ENCODE results near the gene NQO2. TPM values are rescaled to one million over a fixed set of nuclear protein-coding genes. Genes with fewer than 3 reads are reported as not detected.

Gene NQO2
- total and polyA plus RNA-seq, 10 of the 15 experiments (the other 5 are each of a cell fraction or from before 2014, with no cell fraction given), result 0.55 to 2.6 (median 0.80) TPM

DNA sequence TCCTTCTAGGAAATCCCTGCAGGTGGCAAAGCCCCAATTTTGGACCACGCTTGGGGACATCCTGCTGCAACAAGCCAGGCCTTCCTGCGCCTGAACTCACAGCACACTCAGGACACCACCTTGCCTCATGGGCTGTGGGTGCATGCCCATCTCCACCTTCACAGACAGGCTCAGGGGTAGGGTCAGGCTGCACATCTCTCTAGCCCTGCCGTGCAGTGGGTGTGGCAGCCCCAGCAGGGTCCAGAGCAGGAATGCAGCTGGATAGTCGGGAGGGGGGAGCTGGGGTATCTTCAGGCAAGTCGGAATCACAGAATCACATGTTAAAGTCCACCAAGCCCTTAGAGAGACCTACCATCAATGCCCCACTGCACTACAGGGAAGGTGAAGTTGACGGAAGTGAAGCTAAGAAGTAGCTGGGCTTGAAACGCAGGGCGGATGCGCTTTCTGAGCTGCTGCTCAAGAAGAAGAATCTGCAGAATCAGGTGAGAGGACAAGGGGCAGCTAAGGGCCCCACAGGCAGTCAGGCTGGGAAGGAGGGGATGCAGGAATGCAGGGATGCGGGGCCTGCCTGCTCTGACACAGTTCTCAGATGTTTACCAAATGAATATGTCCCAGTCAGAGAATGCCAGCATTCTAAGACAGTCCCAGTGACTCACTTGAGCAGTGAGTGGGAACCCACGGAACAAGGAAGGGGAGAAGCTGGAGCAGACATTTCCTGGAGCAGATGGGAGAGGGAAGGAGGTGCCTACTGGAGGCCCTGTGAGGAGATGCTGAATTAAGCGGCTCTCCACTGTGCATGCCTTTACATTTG is 39.6 kb upstream of the NQO2 start:
- RAD21 ChIA-PET (ENCODE audit: unreplicated experiment), result no interaction called here
- BruUV-seq (replicated peaks), result no TSS peak
- Histone ChIP-seq H3K27me3 (replicated peaks in 1 of 2; ENCODE audit: control insufficient read depth in 2 of 2, insufficient read depth in 2 of 2, low read length in 1 of 2) (peaks cover 2 to 4% of the 10 kb centered on the region in 2 experiments), H3K9me3 (replicated peaks; ENCODE audit: control insufficient read depth, insufficient read depth, low read length) (no peaks in the 10 kb centered on the region), H4K20me1 (ENCODE audit: control insufficient read depth, insufficient read depth) (no peaks in the 10 kb centered on the region), H3K4me3 (no peak overlapping the region), H3K4me2 (ENCODE audit: control insufficient read depth, insufficient read depth) (no peak overlapping the region), H2AFZ (ENCODE audit: control insufficient read depth, low read depth, low read length) (no peak overlapping the region), H3K36me3 (ENCODE audit: control insufficient read depth in 2 of 2, insufficient read depth in 2 of 2, low read length in 1 of 2) (no peaks in the 10 kb centered on the region), H3K9ac (ENCODE audit: control insufficient read depth, insufficient read depth, low read length) (no peak overlapping the region), H3K27ac (ENCODE audit: control insufficient read depth, insufficient read depth) (no peak overlapping the region), H3K79me2 (ENCODE audit: control insufficient read depth, insufficient read depth, low read length) (no peaks in the 10 kb centered on the region), H3K4me1 (ENCODE audit: control insufficient read depth, insufficient read depth, low read length) (no peaks in the 10 kb centered on the region)
- DNase-seq (ENCODE audit: low read depth, low spot score), result no peak
- CTCF ChIA-PET, result no interaction called here
- SMC1A ChIA-PET (ENCODE audit: uncharacterized antibody, unreplicated experiment), result interaction anchor here (1.0 kb wide), 1 partner anchor 29 kb away, joined by 3 read pairs; no protein-coding TSS in a partner anchor
- no peak for FAIRE-seq
- intact Hi-C loops (cut with micrococcal nuclease; ENCODE audit: unreplicated experiment), result no loop called here
- ATAC-seq, result no peak
- no peak for TF ChIP-seq FOXM1 (IDR thresholded peaks at IDR 0.05; ENCODE audit: low read depth, low read length)
- no peak for TF ChIP-seq KAT2A (conservative IDR thresholded peaks at IDR 0.05; ENCODE audit: control insufficient read depth, low read depth, low read length)
- POLR2A ChIA-PET, result no interaction called here
- in situ Hi-C loops (cut with MboI), result no loop called here
- WGBS (ENCODE audit: insufficient coverage, insufficient replicate concordance, low lambda C conversion rate, missing lambda C conversion rate), result 60% methylated on average over 12 of the region's 12 CpGs

DNA sequence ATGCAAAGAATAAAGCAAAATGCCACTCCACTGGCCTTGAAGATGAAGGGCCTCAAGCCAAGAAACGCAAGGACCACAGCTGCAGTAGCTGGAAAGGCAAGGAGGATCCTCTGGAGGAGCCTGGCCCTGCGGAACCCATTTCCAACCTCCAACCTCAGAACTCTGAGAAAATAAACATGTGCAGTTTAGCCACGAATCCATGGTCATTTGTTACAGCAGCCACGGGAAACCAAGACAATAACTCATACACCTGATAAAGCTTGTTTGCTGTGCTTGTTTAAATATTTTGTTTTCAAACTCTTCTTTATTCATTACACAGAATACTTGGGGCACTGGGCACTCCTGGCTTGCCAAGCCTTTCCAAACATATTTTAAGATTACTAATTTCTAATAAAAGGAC is 38.8 kb upstream of the NQO2 start:
- SMC1A ChIA-PET (ENCODE audit: uncharacterized antibody, unreplicated experiment), result no interaction called here
- H2AFZ ChIP-seq (ENCODE audit: control insufficient read depth, low read depth, low read length), result no peak overlapping the region
- 37% methylated on average over 4 of the region's 4 CpGs for WGBS (ENCODE audit: insufficient coverage, insufficient replicate concordance, low lambda C conversion rate, missing lambda C conversion rate)
- no peak for TF ChIP-seq TARDBP (IDR thresholded peaks at IDR 0.05; ENCODE audit: borderline replicate concordance)
- no peak for TF ChIP-seq PAX5 (IDR thresholded peaks at IDR 0.05; ENCODE audit: borderline replicate concordance, low read depth, low read length)
- TF ChIP-seq, protein P1, sequence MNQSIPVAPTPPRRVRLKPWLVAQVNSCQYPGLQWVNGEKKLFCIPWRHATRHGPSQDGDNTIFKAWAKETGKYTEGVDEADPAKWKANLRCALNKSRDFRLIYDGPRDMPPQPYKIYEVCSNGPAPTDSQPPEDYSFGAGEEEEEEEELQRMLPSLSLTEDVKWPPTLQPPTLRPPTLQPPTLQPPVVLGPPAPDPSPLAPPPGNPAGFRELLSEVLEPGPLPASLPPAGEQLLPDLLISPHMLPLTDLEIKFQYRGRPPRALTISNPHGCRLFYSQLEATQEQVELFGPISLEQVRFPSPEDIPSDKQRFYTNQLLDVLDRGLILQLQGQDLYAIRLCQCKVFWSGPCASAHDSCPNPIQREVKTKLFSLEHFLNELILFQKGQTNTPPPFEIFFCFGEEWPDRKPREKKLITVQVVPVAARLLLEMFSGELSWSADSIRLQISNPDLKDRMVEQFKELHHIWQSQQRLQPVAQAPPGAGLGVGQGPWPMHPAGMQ (IDR thresholded peaks at IDR 0.05; ENCODE audit: borderline replicate concordance), result no peak
- TF ChIP-seq, protein P2, sequence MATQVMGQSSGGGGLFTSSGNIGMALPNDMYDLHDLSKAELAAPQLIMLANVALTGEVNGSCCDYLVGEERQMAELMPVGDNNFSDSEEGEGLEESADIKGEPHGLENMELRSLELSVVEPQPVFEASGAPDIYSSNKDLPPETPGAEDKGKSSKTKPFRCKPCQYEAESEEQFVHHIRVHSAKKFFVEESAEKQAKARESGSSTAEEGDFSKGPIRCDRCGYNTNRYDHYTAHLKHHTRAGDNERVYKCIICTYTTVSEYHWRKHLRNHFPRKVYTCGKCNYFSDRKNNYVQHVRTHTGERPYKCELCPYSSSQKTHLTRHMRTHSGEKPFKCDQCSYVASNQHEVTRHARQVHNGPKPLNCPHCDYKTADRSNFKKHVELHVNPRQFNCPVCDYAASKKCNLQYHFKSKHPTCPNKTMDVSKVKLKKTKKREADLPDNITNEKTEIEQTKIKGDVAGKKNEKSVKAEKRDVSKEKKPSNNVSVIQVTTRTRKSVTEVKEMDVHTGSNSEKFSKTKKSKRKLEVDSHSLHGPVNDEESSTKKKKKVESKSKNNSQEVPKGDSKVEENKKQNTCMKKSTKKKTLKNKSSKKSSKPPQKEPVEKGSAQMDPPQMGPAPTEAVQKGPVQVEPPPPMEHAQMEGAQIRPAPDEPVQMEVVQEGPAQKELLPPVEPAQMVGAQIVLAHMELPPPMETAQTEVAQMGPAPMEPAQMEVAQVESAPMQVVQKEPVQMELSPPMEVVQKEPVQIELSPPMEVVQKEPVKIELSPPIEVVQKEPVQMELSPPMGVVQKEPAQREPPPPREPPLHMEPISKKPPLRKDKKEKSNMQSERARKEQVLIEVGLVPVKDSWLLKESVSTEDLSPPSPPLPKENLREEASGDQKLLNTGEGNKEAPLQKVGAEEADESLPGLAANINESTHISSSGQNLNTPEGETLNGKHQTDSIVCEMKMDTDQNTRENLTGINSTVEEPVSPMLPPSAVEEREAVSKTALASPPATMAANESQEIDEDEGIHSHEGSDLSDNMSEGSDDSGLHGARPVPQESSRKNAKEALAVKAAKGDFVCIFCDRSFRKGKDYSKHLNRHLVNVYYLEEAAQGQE (IDR thresholded peaks at IDR 0.05; ENCODE audit: low read depth, low read length), result no peak
- TF ChIP-seq, protein P3, sequence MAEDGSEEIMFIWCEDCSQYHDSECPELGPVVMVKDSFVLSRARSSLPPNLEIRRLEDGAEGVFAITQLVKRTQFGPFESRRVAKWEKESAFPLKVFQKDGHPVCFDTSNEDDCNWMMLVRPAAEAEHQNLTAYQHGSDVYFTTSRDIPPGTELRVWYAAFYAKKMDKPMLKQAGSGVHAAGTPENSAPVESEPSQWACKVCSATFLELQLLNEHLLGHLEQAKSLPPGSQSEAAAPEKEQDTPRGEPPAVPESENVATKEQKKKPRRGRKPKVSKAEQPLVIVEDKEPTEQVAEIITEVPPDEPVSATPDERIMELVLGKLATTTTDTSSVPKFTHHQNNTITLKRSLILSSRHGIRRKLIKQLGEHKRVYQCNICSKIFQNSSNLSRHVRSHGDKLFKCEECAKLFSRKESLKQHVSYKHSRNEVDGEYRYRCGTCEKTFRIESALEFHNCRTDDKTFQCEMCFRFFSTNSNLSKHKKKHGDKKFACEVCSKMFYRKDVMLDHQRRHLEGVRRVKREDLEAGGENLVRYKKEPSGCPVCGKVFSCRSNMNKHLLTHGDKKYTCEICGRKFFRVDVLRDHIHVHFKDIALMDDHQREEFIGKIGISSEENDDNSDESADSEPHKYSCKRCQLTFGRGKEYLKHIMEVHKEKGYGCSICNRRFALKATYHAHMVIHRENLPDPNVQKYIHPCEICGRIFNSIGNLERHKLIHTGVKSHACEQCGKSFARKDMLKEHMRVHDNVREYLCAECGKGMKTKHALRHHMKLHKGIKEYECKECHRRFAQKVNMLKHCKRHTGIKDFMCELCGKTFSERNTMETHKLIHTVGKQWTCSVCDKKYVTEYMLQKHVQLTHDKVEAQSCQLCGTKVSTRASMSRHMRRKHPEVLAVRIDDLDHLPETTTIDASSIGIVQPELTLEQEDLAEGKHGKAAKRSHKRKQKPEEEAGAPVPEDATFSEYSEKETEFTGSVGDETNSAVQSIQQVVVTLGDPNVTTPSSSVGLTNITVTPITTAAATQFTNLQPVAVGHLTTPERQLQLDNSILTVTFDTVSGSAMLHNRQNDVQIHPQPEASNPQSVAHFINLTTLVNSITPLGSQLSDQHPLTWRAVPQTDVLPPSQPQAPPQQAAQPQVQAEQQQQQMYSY (CRISPR knock-in tag; IDR thresholded peaks at IDR 0.05), result no peak
- TF ChIP-seq RUNX3 (IDR thresholded peaks at IDR 0.05; ENCODE audit: low read length), result no peak

More for the DNA sequence above, 38.8 kb upstream of the NQO2 start:
- H3K9me3 ChIP-seq (replicated peaks; ENCODE audit: control insufficient read depth, insufficient read depth, low read length), result no peaks in the 10 kb centered on the region
- H4K20me1 ChIP-seq (ENCODE audit: control insufficient read depth, insufficient read depth), result no peaks in the 10 kb centered on the region
- RAD21 ChIA-PET (ENCODE audit: unreplicated experiment), result no interaction called here
- H3K4me1 ChIP-seq (ENCODE audit: control insufficient read depth, insufficient read depth, low read length), result no peaks in the 10 kb centered on the region
- ATAC-seq (no peak), DNase-seq (ENCODE audit: low read depth, low spot score) (no peak), FAIRE-seq (no peak)
- H3K9ac ChIP-seq (ENCODE audit: control insufficient read depth, insufficient read depth, low read length), result no peak overlapping the region
- no peaks in the 10 kb centered on the region for H3K79me2 ChIP-seq (ENCODE audit: control insufficient read depth, insufficient read depth, low read length)
- POLR2A ChIA-PET, result no interaction called here
- CTCF ChIA-PET, result no interaction called here
- BruUV-seq (replicated peaks), result no TSS peak
- H3K4me3 ChIP-seq, result no peak overlapping the region
- no peaks in the 10 kb centered on the region for H3K36me3 ChIP-seq (ENCODE audit: control insufficient read depth in 2 of 2, insufficient read depth in 2 of 2, low read length in 1 of 2)
- no peak overlapping the region for H3K4me2 ChIP-seq (ENCODE audit: control insufficient read depth, insufficient read depth)
- no peak overlapping the region for H3K27ac ChIP-seq (ENCODE audit: control insufficient read depth, insufficient read depth)
- in situ Hi-C loops (cut with MboI) (no loop called here), intact Hi-C loops (cut with micrococcal nuclease; ENCODE audit: unreplicated experiment) (no loop called here)
- H3K27me3 ChIP-seq (replicated peaks in 1 of 2; ENCODE audit: control insufficient read depth in 2 of 2, insufficient read depth in 2 of 2, low read length in 1 of 2), result peaks cover 2 to 4% of the 10 kb centered on the region in 2 experiments
